GM21717 (cell line): ENCODE results near the gene QSOX2.
"Not testable (repeated sequence)": the region's sequence is repeated elsewhere in the genome, so short reads cannot be mapped to it uniquely, and the experiment has no call there.

Experiments
- ATAC-seq: cut with Tn5 transposase; IDR thresholded peaks from one replicate; pipeline ENCODE4 v1.9.1; 2021; ENCODE audit warnings: mild to moderate bottlenecking, moderate library complexity; ENCODE audit not compliant: unreplicated experiment

Gene QSOX2

GRCh38 chr9:136282272-136282861, 36.8 kb upstream of the QSOX2 start:
- no peak for ATAC-seq

DNA sequence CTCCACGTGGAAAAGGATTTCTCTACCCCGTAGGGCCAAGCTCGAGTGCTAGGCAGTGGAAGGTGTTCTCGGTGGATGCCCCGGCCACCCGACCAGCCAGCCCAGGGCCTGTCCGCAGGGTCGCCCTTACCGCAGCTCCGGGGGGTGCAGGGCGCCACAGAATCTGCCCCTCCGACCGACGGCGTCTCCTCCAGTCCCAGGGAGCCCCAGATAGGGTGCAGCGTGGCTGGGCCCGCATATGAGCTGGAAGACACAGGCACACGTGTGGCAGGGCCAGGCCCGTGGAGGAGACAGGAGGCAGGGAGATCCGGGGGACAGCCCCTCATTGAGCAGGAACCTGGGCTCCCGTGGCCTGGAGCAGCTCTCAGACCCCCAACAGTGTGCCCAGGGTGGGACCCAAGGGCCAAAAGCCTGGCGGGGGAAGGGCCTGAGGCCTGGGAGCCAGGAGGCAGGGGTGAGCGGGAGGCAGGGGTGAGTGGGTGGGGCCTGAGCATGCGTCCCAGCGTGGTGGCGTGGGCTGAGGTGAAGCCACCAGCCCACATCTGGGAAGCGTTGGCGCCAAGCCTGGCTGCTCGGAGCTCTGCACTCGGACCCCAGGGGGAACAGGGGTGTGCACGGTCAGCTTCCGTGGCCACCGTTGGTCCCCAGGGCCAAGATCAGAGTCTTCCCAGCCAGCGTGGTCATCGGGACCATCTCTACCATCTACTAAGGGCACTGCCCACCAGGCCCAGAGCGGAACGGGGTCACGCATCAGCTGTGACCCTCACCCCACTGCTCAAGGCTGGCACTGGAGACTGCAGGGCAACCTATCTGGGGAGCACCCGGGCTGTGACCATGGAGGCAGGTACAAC, 36.0 kb upstream of the QSOX2 start:
- ATAC-seq, result no peak

- no peak for ATAC-seq
Measured at GRCh38 chr9:136280535-136281315, 35.1 kb upstream of the QSOX2 start.

GRCh38 chr9:136279471-136279870, 33.9 kb upstream of the QSOX2 start:
- ATAC-seq, result no peak

DNA sequence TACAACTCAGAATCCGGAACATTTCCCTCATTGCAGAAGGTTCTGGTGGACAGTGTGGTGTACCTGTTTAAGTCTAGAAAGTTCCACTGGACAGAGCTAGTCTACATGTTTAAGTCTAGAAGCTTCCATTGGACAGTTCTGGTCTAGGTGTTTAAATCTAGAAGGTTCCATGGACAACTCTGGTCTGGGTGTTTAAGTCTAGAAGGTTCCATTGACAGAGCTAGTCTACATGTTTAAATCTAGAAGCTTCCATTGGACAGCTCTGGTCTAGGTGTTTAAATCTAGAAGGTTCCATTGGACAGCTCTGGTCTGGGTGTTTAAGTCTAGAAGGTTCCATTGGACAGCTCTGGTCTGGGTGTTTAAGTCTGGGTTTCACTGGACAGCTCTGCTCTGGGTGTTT, 33.3 kb upstream of the QSOX2 start:
- ATAC-seq, result no peak

GRCh38 chr9:136278221-136278620, 32.6 kb upstream of the QSOX2 start:
- ATAC-seq, result no peak

- ATAC-seq, result no peak
Measured at GRCh38 chr9:136277746-136278145, 32.1 kb upstream of the QSOX2 start.

DNA sequence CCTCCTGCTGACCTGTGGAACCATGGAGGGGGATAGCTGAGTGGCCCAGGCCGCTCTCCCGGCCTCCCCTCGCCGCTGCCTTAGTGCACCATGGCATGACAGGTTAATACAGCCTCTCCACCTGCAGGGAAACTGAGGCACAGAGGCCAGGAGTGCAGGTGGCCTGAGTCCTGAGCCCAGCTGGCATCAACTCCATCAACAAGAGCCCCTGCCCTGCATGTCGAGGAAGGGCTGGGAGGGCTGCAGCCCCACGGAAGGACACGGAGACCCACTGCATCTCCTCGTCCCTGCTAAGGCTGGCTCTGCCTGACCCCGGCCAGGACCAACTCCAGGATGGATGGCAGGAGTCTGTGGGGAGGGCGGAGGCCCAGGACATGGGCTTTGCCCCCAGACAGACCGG, 31.1 kb upstream of the QSOX2 start:
- no peak for ATAC-seq

DNA sequence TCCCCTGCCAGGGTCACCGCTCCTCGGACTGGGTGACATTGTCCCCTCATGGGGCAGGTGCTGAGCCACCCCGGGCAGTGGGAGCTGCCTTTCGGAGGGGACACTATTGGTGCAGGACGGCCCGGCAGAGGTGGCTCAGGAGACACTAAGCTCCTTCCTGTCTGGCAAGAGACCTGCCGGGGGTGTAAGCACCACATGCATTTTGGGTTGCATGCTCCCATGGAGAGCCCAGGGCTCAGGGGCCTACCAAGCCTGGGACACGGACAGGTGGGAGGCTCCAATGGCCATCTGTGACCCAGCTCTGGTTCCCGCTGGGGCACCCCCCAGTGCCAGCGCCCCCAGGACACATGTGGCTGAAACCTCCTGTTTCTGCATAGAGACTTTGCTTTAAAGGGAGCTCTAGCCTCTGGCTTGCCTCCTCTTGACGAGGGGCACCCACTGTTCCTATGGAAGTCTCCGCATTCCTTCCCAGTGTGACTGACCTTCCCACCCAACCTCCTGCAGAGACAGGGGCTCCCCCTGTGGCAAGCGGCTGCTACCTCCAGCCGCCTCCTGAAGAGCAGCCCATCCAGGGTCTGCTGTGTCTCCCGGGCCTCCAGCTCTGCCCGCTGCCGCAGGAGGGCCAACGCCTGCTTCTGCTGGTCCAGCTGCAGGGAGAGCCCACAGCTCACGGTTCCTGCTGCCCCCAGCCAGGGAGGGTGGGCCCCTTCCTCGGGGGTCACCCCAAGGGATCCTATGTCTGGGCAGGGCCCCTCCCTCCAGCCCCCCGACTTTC, 30.2 kb upstream of the QSOX2 start:
- no peak for ATAC-seq

GRCh38 chr9:136274786-136275654, 29.4 kb upstream of the QSOX2 start:
- ATAC-seq, result no peak

GRCh38 chr9:136273921-136274785, 28.5 kb upstream of the QSOX2 start:
- no peak for ATAC-seq

GRCh38 chr9:136273244-136273865, 27.7 kb upstream of the QSOX2 start:
- ATAC-seq, result no peak

DNA sequence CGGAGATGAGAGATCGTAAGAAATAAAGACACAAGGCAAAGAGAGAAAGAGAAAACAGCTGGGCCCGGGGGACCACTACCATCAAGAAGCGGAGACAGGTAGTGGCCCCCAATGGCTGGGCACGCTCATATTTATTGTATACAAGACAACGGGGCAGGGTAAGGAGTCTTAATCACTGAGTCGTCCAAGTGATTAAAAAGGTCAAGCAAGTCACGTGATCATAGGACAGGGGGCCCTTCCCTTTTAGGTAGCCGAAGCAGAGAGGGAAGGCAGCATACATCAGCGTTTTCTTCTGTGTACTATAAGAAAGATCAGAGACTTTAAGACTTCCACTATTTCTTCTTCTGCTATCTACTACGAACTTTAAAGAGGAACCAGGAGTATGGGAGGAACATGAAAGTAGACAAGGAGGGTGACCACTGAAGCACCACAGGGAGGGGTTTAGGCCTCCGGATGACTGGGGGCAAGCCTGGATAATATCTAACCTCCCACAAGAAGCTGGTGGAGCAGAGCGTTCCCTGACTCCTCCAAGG, 24.6 kb upstream of the QSOX2 start:
- no peak for ATAC-seq

DNA sequence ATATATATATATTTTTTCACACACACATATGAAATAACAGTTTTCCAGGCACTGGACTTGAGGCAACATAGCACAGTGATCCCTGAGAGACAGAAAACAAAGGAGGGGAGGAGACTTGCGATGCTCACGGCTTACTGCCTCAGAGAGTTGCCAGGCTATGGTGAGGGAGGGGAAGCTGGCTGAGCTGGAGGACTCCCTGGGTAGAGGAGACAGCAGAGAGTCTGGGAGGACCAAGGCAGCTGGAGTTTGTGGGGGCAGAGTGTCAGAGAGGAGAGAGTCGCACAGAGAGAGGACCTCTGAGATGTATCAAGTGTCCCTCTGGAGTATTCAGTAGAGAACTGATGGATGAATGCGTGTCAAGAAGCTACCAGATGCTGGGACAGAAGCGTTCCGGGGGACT, 23.1 kb upstream of the QSOX2 start:
- no peak for ATAC-seq

DNA sequence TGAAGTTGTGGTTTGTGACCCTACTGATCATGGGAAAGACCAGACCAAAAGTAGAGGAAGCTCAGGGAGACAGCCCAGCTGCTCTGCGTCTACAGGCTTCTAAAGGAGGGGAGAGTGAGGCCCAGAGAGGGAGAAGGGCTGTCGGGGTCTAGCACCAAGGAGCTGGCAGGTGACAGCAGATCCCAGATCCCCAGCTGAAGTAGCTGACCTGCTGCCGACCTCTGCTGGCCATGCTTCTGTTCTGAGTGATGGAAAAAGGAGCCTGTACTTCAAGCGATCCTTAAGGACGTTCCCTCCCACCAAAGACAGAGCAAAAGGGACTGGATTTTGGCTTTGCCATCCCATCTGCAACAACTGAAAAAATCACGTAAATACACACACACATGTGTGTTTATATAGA, 22.7 kb upstream of the QSOX2 start:
- no peak for ATAC-seq

DNA sequence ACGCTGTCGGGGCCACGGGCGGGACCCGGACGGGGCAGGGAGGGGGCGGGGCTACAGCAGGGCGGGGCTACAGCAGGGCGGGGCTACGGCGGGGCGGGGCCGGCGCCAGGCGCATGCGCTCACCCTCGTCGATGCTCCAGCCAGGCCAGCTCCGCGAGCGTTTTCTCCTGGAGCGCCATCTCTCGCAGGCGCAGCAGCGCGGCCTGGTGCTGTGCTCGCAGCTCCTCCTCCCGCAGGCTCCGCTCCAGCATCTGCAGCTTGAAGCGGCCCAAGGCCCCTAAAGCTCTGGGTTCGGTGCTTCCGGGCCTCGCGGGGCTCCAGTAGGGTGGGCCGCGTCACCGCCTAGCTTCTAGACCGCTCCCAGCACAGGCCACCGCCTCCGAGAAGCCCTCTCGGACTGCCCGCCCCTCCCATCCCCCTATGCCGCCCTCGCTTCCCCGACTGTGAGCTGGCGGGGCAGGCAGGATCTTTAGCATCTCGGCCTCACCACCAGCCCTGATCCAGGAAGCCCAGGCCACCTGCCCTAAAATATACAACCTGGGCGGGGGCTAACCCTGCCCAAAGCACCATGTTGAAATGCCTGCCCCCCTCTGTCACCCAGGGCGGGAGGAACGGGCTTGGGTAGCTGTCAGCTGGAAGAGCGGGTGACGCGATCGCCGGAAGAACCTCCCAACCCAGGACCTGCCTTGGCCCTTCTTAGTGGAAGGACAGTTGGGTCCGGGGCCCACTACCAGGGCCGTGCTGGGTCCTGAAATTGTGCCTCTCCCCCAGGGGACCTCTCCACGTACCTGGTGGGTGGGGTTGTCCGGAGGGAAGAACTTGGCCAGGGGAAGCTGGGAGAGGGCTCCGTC, 21.9 kb upstream of the QSOX2 start:
- peak; percentile 64 for ATAC-seq

DNA sequence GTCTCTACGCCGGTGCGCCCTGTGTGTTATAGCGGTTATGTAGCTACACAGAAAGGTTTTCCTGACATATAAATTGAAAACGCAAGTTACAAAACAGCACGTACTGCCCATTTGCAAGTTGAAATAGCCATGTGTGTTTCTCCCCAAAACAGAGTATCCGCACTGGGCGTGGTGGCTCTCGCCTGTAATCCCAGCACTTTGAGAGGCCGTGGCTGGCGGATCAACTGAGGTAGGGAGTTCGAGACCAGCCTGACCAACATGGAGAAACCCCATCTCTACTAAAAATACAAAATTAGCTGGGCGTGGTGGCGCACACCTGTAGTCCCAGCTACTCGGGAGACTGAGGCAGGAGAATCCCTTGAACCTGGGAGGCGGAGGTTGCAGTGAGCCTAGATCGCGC, 21.0 kb upstream of the QSOX2 start:
- not testable (repeated sequence) for ATAC-seq
